Vagina (tissue), 2 donors: ENCODE results near the gene PODXL2.

Experiments
- POLR2A ChIP-seq, 2 donors: fragments of 450-650 bp; IDR thresholded peaks; one replicate each; pipeline ENCODE4 v1.6.1; 2017; ENCODE audit warnings: antibody characterized with exemption in 2 of 2, mild to moderate bottlenecking in 2 of 2, moderate library complexity in 2 of 2
- TF ChIP-seq, protein P1 (sequence below), 3 experiments: fragments of 450-650 bp in 2 of 3; fragments of 200-600 bp in 1 of 3; sonication (generic) in 1 of 3; IDR thresholded peaks; one replicate each; pipeline ENCODE4 v1.5.1; 2017 to 2019; ENCODE audit warnings: antibody characterized with exemption in 3 of 3, mild to moderate bottlenecking in 2 of 3, moderate library complexity in 2 of 3

DNA sequence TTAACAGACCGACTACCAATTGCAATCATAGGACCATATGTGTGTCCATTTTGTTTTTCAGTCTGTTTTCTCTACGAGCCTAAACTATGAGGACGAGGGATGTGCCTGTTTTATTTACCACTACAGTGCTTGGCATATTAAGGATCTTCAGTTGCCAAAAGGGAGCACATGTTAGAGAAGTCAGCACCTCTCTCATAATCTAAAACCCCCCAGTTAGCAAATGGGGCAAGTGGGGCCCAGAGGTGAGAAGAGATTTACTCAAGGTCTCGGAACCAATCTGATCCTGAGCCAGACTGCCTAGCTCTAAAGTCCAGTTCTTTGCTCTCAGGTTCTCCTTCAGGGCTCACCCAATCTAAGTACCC is 578 bp upstream of the PODXL2 start:
- TF ChIP-seq, protein P1, sequence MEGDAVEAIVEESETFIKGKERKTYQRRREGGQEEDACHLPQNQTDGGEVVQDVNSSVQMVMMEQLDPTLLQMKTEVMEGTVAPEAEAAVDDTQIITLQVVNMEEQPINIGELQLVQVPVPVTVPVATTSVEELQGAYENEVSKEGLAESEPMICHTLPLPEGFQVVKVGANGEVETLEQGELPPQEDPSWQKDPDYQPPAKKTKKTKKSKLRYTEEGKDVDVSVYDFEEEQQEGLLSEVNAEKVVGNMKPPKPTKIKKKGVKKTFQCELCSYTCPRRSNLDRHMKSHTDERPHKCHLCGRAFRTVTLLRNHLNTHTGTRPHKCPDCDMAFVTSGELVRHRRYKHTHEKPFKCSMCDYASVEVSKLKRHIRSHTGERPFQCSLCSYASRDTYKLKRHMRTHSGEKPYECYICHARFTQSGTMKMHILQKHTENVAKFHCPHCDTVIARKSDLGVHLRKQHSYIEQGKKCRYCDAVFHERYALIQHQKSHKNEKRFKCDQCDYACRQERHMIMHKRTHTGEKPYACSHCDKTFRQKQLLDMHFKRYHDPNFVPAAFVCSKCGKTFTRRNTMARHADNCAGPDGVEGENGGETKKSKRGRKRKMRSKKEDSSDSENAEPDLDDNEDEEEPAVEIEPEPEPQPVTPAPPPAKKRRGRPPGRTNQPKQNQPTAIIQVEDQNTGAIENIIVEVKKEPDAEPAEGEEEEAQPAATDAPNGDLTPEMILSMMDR (IDR thresholded peaks at IDR 0.05) = no peak
- no peak for TF ChIP-seq POLR2A (IDR thresholded peaks at IDR 0.05)
